Peyer's patch (tissue), 4 donors: ENCODE results near the gene PGPEP1.

ENCODE experiments used
- CTCF ChIP-seq, 6 experiments: fragments of 450-650 bp in 4 of 6; fragments of 200-600 bp in 2 of 6; sonication (generic) in 1 of 6; IDR thresholded peaks; one replicate each; pipeline ENCODE4 v1.5.1; 2017 to 2019; ENCODE audit warnings: antibody characterized with exemption in 6 of 6, mild to moderate bottlenecking in 3 of 6, moderate library complexity in 1 of 6
- POLR2A ChIP-seq, 2 donors: fragments of 450-650 bp; IDR thresholded peaks; one replicate each; pipeline ENCODE4 v1.5.1; 2017; ENCODE audit warnings: antibody characterized with exemption in 2 of 2, mild to moderate bottlenecking in 2 of 2, moderate library complexity in 2 of 2

- TF ChIP-seq POLR2A (IDR thresholded peaks at IDR 0.05) (no peak), CTCF (IDR thresholded peaks at IDR 0.05) (no peak)
Measured at GRCh38 chr19:18321734-18322102, 18.7 kb upstream of the PGPEP1 start.
